Endothelial cell of umbilical vein (primary cell): ENCODE data around the gene EFEMP1. TPM values are rescaled to one million over a fixed set of nuclear protein-coding genes. Genes with fewer than 3 reads are reported as not detected.

ENCODE experiments used
- BruUV-seq: library from RNA; stranded (reverse); fragments of 400-500 nt; replicated peaks from 2 replicates; lab custom pipeline; 2021; lab: Mats Ljungman, UMichigan
- CTCF ChIA-PET: fragments of 300-600, 350-600 bp; sonication (Branson Sonifier 250); formaldehyde crosslinking; loops from one replicate; lab custom pipeline; 2021; ENCODE audit warnings: antibody characterized with exemption, inconsistent platforms; lab: Charles Lee
- POLR2A ChIA-PET: fragments of 300-600, 350-600 bp; sonication (Branson Sonifier 250); formaldehyde crosslinking; loops from one replicate; lab custom pipeline; 2021; ENCODE audit warnings: antibody characterized with exemption, inconsistent platforms; lab: Charles Lee
- DNase-seq: peaks from one replicate; pipeline ENCODE4 v3.0.0-alpha.2; 2011; ENCODE audit warnings: low read depth, low spot score
- FAIRE-seq: peaks from 2 replicates; lab custom pipeline; 2011; peaks lifted over from hg19 to GRCh38; lab: Jason Lieb, UNC
- H2AFZ ChIP-seq: 2 replicates; pipeline ENCODE4 v1.6.0; 2012; ENCODE audit warnings: low read depth, low read length, control low read depth, inconsistent platforms
- H3K27ac ChIP-seq: 2 replicates; pipeline ENCODE4 v1.5.1; 2011; ENCODE audit warnings: low read depth, mild to moderate bottlenecking, control low read depth, low read length, moderate library complexity; ENCODE audit not compliant: insufficient read depth
- H3K27me3 ChIP-seq, 2 experiments: 2 replicates each; pipeline versions ENCODE4 v1.6.0 to v1.6.1; 2011; ENCODE audit warnings: low read length in 2 of 2, mixed read lengths in 1 of 2; ENCODE audit not compliant: control insufficient read depth in 2 of 2, insufficient read depth in 2 of 2
- H3K36me3 ChIP-seq, 2 experiments: 2 replicates in 1 of 2; 3 replicates in 1 of 2; pipeline ENCODE4 v1.5.1; 2011; ENCODE audit warnings: low read length in 2 of 2, mild to moderate bottlenecking in 1 of 2, moderate library complexity in 1 of 2; ENCODE audit not compliant: control insufficient read depth in 2 of 2, insufficient read depth in 2 of 2; ENCODE audit errors: extremely low read depth in 1 of 2
- H3K4me1 ChIP-seq: 3 replicates; pipeline ENCODE4 v1.5.1; 2011; ENCODE audit warnings: mild to moderate bottlenecking, low read length; ENCODE audit not compliant: control insufficient read depth, insufficient read depth; ENCODE audit errors: extremely low read depth
- H3K4me2 ChIP-seq: 2 replicates; pipeline ENCODE4 v1.6.1; 2011; ENCODE audit warnings: low read length, control low read depth, mixed read lengths; ENCODE audit not compliant: insufficient read depth
- H3K4me3 ChIP-seq, 3 experiments: fragments of 200-600 bp in 1 of 3; sonication (generic), shearing (Covaris generic) in 1 of 3; replicated peaks in 1 of 3; 2 replicates each; pipeline ENCODE4 v1.5.1; 2011 to 2016; ENCODE audit warnings: control low read depth in 3 of 3, low read length in 3 of 3, mild to moderate bottlenecking in 2 of 3, inconsistent platforms in 1 of 3, low read depth in 1 of 3, moderate library complexity in 1 of 3; ENCODE audit not compliant: insufficient read depth in 1 of 3
- H3K79me2 ChIP-seq: 2 replicates; pipeline ENCODE4 v1.6.0; 2012; ENCODE audit warnings: low read length, inconsistent platforms; ENCODE audit not compliant: control insufficient read depth, insufficient read depth
- H3K9ac ChIP-seq: replicated peaks from 2 replicates; pipeline ENCODE3; 2011; ENCODE audit warnings: low read length, control low read depth; ENCODE audit not compliant: insufficient read depth; ENCODE audit errors: extremely low read depth
- H3K9me1 ChIP-seq: replicated peaks from 3 replicates; pipeline ENCODE4 v1.6.0; 2011; ENCODE audit warnings: mild to moderate bottlenecking, low read length; ENCODE audit not compliant: control insufficient read depth, insufficient read depth; ENCODE audit errors: extremely low read depth
- H3K9me3 ChIP-seq: replicated peaks from 2 replicates; pipeline ENCODE4 v1.5.1; 2012; ENCODE audit warnings: low read length, inconsistent platforms; ENCODE audit not compliant: control insufficient read depth, insufficient read depth
- H4K20me1 ChIP-seq: replicated peaks from 2 replicates; pipeline ENCODE3; 2011; ENCODE audit warnings: mild to moderate bottlenecking, low read length; ENCODE audit not compliant: control insufficient read depth, insufficient read depth; ENCODE audit errors: extremely low read depth
- FOS ChIP-seq: IDR thresholded peaks from 2 replicates; pipeline ENCODE4 v1.6.1; 2011; ENCODE audit warnings: mild to moderate bottlenecking, low read length, moderate library complexity, borderline replicate concordance; ENCODE audit not compliant: insufficient read depth
- GATA2 ChIP-seq: IDR thresholded peaks from 2 replicates; pipeline ENCODE4 v1.7.0; 2011; ENCODE audit warnings: low read depth, mild to moderate bottlenecking, moderate library complexity, mixed read lengths, low read length; ENCODE audit not compliant: insufficient read length, insufficient read depth
- MYC ChIP-seq: IDR thresholded peaks from one replicate; pipeline ENCODE4 v1.6.1; 2011; ENCODE audit warnings: mild to moderate bottlenecking, low read depth, low read length
- POLR2A ChIP-seq: IDR thresholded peaks from 2 replicates; pipeline ENCODE4 v1.6.1; 2012; ENCODE audit warnings: low read depth, mild to moderate bottlenecking, control low read depth, low read length
- POLR2AphosphoS5 ChIP-seq: IDR thresholded peaks from 2 replicates; pipeline ENCODE4 v1.6.1; 2012; ENCODE audit warnings: low read depth, mild to moderate bottlenecking, control low read depth, low read length, moderate library complexity; ENCODE audit not compliant: insufficient read depth
- dilution Hi-C: fragments of 300-500 bp; cut with MboI; formaldehyde crosslinking; loops from one replicate; pipeline ENCODE4 v1.15.0; 2019; ENCODE audit warnings: low sequenced_read_pairs; ENCODE audit not compliant: extremely low pct_ligation_motif_present
- intact Hi-C: fragments of 100-400 bp; cut with micrococcal nuclease; formaldehyde crosslinking; loops from one replicate; pipeline ENCODE4 v1.10.0; 2022
- polyA plus RNA-seq, 4 experiments: library from polyadenylated mRNA; depleted of rRNA in 3 of 4; stranded (reverse) in 3 of 4; unstranded in 1 of 4; fragments of >200 nt; gene quantifications; 2 replicates each; pipeline versions ENCODE4 v1.2.1 to v1.2.3, GENCODE V29; 2011 to 2012; ENCODE audit warnings: missing spikeins in 1 of 4
- total RNA-seq: library from RNA; stranded (reverse); gene quantifications from 2 replicates; pipeline ENCODE4 v1.2.3, GENCODE V29; 2021
- TF ChIP-seq, protein P1 (sequence below), 2 donors: IDR thresholded peaks; 1 replicate in 1 of 2; 2 replicates in 1 of 2; pipeline ENCODE4 v1.5.1; 2011; ENCODE audit warnings: low read length in 2 of 2, mild to moderate bottlenecking in 2 of 2, moderate library complexity in 2 of 2, control low read depth in 1 of 2, inconsistent platforms in 1 of 2, low read depth in 1 of 2; ENCODE audit not compliant: insufficient read depth in 1 of 2; ENCODE audit errors: extremely low read depth in 1 of 2
- TF ChIP-seq, protein P2 (sequence below): IDR thresholded peaks from 2 replicates; pipeline ENCODE4 v1.6.1; 2011; ENCODE audit not compliant: insufficient read depth, insufficient read length

The EFEMP1 gene
- total and polyA plus RNA-seq, 2 donors (not counting 3 experiments of a cell fraction or from before 2014, with no cell fraction given): 2,981 to 11,813 TPM

DNA sequence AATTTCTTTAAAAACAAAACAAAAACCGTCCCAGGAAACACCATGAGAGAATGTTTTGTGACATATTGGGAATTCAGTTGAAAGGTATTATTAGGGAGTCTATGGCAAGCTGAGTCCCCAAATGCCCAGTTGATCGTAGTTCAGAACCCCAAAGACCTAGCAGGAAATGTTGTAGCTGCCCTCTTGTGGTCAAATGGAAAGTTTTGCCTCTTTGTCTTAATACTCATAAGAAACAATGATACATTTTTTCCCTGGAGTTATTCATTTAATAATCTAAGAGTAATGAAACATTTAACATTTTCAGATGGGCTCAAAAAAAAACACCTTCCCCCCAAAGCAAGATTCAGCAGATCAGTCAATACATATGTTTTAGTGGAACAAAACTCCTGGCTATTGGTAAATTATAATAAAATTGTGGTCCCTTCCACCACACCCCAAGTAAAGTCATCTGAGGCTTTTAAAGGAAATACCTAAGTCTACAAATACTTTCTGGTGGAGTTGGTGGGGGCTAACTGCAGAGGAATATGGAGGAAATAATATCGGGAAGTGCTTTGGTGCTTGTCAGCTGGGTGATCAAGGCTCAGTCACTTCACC, 37.8 kb upstream of the EFEMP1 start:
- Histone ChIP-seq H2AFZ (peak overlapping the region; percentile 74), H3K79me2 (no peaks in the 10 kb centered on the region), H3K27ac (peak overlapping the region; percentile 86), H3K4me2 (peak overlapping the region; percentile 41), H3K9me3 (no peaks in the 10 kb centered on the region), H3K27me3 (no peaks in the 10 kb centered on the region), H3K36me3 (no peaks in the 10 kb centered on the region), H3K9me1 (no peaks in the 10 kb centered on the region), H3K4me3 (no peak overlapping the region), H4K20me1 (no peaks in the 10 kb centered on the region), H3K4me1 (peaks cover 38% of the 10 kb centered on the region), H3K9ac (peak overlapping the region; percentile 67)
- CTCF ChIA-PET: interaction anchor here (0.7 to 3.9 kb wide), 28 partner anchors 10 to 244 kb away, joined by 3 to 46 read pairs (median 6); partner anchors contain the start of gene EFEMP1
- BruUV-seq: no TSS peak
- POLR2A ChIA-PET: interaction anchor here (1.7 to 2.2 kb wide), 2 partner anchors 38 to 42 kb away, joined by 3 to 12 read pairs; no protein-coding TSS in a partner anchor
- peak; percentile 86 for DNase-seq
- dilution Hi-C loops (no loop called here), intact Hi-C loops (loop anchor here (1.0 to 2.0 kb wide), 8 partner anchors 31 to 243 kb away; partner anchors contain the start of gene EFEMP1)
- TF ChIP-seq FOS (no peak), POLR2A (peak; percentile 55)
- TF ChIP-seq, protein P1, sequence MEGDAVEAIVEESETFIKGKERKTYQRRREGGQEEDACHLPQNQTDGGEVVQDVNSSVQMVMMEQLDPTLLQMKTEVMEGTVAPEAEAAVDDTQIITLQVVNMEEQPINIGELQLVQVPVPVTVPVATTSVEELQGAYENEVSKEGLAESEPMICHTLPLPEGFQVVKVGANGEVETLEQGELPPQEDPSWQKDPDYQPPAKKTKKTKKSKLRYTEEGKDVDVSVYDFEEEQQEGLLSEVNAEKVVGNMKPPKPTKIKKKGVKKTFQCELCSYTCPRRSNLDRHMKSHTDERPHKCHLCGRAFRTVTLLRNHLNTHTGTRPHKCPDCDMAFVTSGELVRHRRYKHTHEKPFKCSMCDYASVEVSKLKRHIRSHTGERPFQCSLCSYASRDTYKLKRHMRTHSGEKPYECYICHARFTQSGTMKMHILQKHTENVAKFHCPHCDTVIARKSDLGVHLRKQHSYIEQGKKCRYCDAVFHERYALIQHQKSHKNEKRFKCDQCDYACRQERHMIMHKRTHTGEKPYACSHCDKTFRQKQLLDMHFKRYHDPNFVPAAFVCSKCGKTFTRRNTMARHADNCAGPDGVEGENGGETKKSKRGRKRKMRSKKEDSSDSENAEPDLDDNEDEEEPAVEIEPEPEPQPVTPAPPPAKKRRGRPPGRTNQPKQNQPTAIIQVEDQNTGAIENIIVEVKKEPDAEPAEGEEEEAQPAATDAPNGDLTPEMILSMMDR (IDR thresholded peaks at IDR 0.05; ENCODE audit: extremely low read depth in 1 of 2, insufficient read depth in 1 of 2, low read depth in 1 of 2, low read length in 2 of 2): peak; percentile 49 to 56
- peak; percentile 49 for FAIRE-seq

- Histone ChIP-seq H3K4me3 (no peak overlapping the region), H3K4me1 (peaks cover 15% of the 10 kb centered on the region), H3K36me3 (no peaks in the 10 kb centered on the region), H3K4me2 (no peak overlapping the region), H3K9me3 (no peaks in the 10 kb centered on the region), H3K27ac (no peak overlapping the region), H2AFZ (no peak overlapping the region), H3K79me2 (no peaks in the 10 kb centered on the region), H3K27me3 (no peaks in the 10 kb centered on the region), H3K9ac (no peak overlapping the region), H4K20me1 (no peaks in the 10 kb centered on the region), H3K9me1 (no peaks in the 10 kb centered on the region)
- dilution Hi-C loops: no loop called here
- TF ChIP-seq, protein P1 (IDR thresholded peaks at IDR 0.05; ENCODE audit: extremely low read depth in 1 of 2, insufficient read depth in 1 of 2, low read depth in 1 of 2, low read length in 2 of 2): no peak
- no peak for TF ChIP-seq MYC
- TF ChIP-seq GATA2: no peak
- TF ChIP-seq POLR2AphosphoS5: no peak
- no peak for TF ChIP-seq POLR2A
- TF ChIP-seq, protein P2, sequence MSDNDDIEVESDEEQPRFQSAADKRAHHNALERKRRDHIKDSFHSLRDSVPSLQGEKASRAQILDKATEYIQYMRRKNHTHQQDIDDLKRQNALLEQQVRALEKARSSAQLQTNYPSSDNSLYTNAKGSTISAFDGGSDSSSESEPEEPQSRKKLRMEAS: no peak
- no peak for TF ChIP-seq FOS
- intact Hi-C loops: no loop called here
- BruUV-seq: no TSS peak
- FAIRE-seq (no peak), DNase-seq (no peak)
- ChIA-PET POLR2A (interaction anchor here (0.5 kb wide), 1 partner anchor 25 kb away, joined by 3 read pairs; no protein-coding TSS in a partner anchor), CTCF (interaction anchor here (2.0 to 3.9 kb wide), 3 partner anchors 11 to 187 kb away, joined by 4 to 34 read pairs (median 9); no protein-coding TSS in a partner anchor)
Measured at GRCh38 chr2:55958756-55959155, 35.2 kb upstream of the EFEMP1 start.
